ENCODE measurements around the gene CAMTA1. TPM values are rescaled to one million over a fixed set of nuclear protein-coding genes. Genes with fewer than 3 reads are reported as not detected.

The CAMTA1 gene
- polyA plus RNA-seq, 3 donors from 2014 or later: 52.7 to 89.0 (median 71.0) TPM

GRCh38 chr1:7003676-7004075 is 218.4 kb downstream of the CAMTA1 start:
- Mint-ChIP-seq H3K9me3 (no peaks in the 10 kb centered on the region), H3K27me3 (ENCODE audit: low read depth in 3 of 3) (peaks cover 0 to 4% (median 3%) of the 10 kb centered on the region in 3 donors), H3K4me1 (no peaks in the 10 kb centered on the region), H3K27ac (no peak overlapping the region), H3K4me3 (no peak overlapping the region), H3K36me3 (no peaks in the 10 kb centered on the region)
- no peak for DNase-seq

GRCh38 chr1:7004181-7004580 is 218.9 kb downstream of the CAMTA1 start:
- Mint-ChIP-seq H3K27ac (no peak overlapping the region), H3K27me3 (ENCODE audit: low read depth in 3 of 3) (peaks cover 0 to 4% (median 3%) of the 10 kb centered on the region in 3 donors), H3K4me3 (no peak overlapping the region), H3K4me1 (no peaks in the 10 kb centered on the region), H3K36me3 (no peaks in the 10 kb centered on the region), H3K9me3 (no peaks in the 10 kb centered on the region)
- no peak for DNase-seq

GRCh38 chr1:7005762-7006161 is 220.5 kb downstream of the CAMTA1 start:
- Mint-ChIP-seq H3K4me1 (no peaks in the 10 kb centered on the region), H3K36me3 (no peaks in the 10 kb centered on the region), H3K27me3 (ENCODE audit: low read depth in 3 of 3) (peaks cover 0 to 4% (median 3%) of the 10 kb centered on the region in 3 donors), H3K4me3 (no peak overlapping the region), H3K9me3 (no peaks in the 10 kb centered on the region), H3K27ac (no peak overlapping the region)
- DNase-seq: no peak

GRCh38 chr1:7006996-7007871 is 222.0 kb downstream of the CAMTA1 start:
- Mint-ChIP-seq H3K4me3 (no peak overlapping the region), H3K27me3 (ENCODE audit: low read depth in 3 of 3) (peaks cover 0 to 3% (median 2%) of the 10 kb centered on the region in 3 donors), H3K27ac (no peak overlapping the region), H3K4me1 (no peaks in the 10 kb centered on the region), H3K9me3 (no peaks in the 10 kb centered on the region), H3K36me3 (no peaks in the 10 kb centered on the region)
- DNase-seq: no peak

- H3K4me3 Mint-ChIP-seq: no peak overlapping the region
- no peaks in the 10 kb centered on the region for H3K4me1 Mint-ChIP-seq
- peaks cover 0 to 3% (median 2%) of the 10 kb centered on the region in 3 donors for H3K27me3 Mint-ChIP-seq (ENCODE audit: low read depth in 3 of 3)
- no peak for DNase-seq
- H3K9me3 Mint-ChIP-seq: no peaks in the 10 kb centered on the region
- no peak overlapping the region for H3K27ac Mint-ChIP-seq
- H3K36me3 Mint-ChIP-seq: no peaks in the 10 kb centered on the region
These were observed 222.6 kb downstream of the CAMTA1 start for GRCh38 chr1:7007902-7008301.

GRCh38 chr1:7008331-7008730 is 223.1 kb downstream of the CAMTA1 start:
- Mint-ChIP-seq H3K9me3 (no peaks in the 10 kb centered on the region), H3K4me1 (no peaks in the 10 kb centered on the region), H3K4me3 (no peak overlapping the region), H3K36me3 (no peaks in the 10 kb centered on the region), H3K27me3 (ENCODE audit: low read depth in 3 of 3) (peaks cover 0 to 3% (median 2%) of the 10 kb centered on the region in 3 donors), H3K27ac (no peak overlapping the region)
- no peak for DNase-seq

- no peaks in the 10 kb centered on the region for H3K9me3 Mint-ChIP-seq
- H3K4me1 Mint-ChIP-seq: no peaks in the 10 kb centered on the region
- no peaks in the 10 kb centered on the region for H3K36me3 Mint-ChIP-seq
- H3K27ac Mint-ChIP-seq: no peak overlapping the region
- no peak overlapping the region for H3K4me3 Mint-ChIP-seq
- no peak for DNase-seq
- peaks cover 0 to 3% (median 2%) of the 10 kb centered on the region in 3 donors for H3K27me3 Mint-ChIP-seq (ENCODE audit: low read depth in 3 of 3)
These were observed 223.9 kb downstream of the CAMTA1 start for GRCh38 chr1:7008975-7009740.

- Mint-ChIP-seq H3K27me3 (ENCODE audit: low read depth in 3 of 3) (peaks cover 0 to 3% (median 2%) of the 10 kb centered on the region in 3 donors), H3K27ac (no peak overlapping the region), H3K4me1 (no peaks in the 10 kb centered on the region), H3K9me3 (no peaks in the 10 kb centered on the region), H3K36me3 (no peaks in the 10 kb centered on the region), H3K4me3 (no peak overlapping the region)
- DNase-seq: no peak
These were observed 224.7 kb downstream of the CAMTA1 start for GRCh38 chr1:7009741-7010525.

GRCh38 chr1:7010534-7011200 is 225.4 kb downstream of the CAMTA1 start:
- peaks cover 2 to 4% (median 3%) of the 10 kb centered on the region in 3 donors for H3K27me3 Mint-ChIP-seq (ENCODE audit: low read depth in 3 of 3)
- DNase-seq: no peak
- H3K4me3 Mint-ChIP-seq: no peak overlapping the region
- no peak overlapping the region for H3K27ac Mint-ChIP-seq
- no peaks in the 10 kb centered on the region for H3K4me1 Mint-ChIP-seq
- no peaks in the 10 kb centered on the region for H3K9me3 Mint-ChIP-seq
- H3K36me3 Mint-ChIP-seq: no peaks in the 10 kb centered on the region

- Mint-ChIP-seq H3K36me3 (no peaks in the 10 kb centered on the region), H3K9me3 (no peaks in the 10 kb centered on the region), H3K27ac (no peak overlapping the region), H3K4me3 (no peak overlapping the region), H3K4me1 (no peaks in the 10 kb centered on the region), H3K27me3 (ENCODE audit: low read depth in 3 of 3) (peaks cover 3 to 9% (median 3%) of the 10 kb centered on the region in 3 donors)
- no peak for DNase-seq
These were observed 226.6 kb downstream of the CAMTA1 start for GRCh38 chr1:7011826-7012225.

GRCh38 chr1:7012461-7012924 is 227.2 kb downstream of the CAMTA1 start:
- Mint-ChIP-seq H3K9me3 (no peaks in the 10 kb centered on the region), H3K4me3 (no peak overlapping the region), H3K4me1 (no peaks in the 10 kb centered on the region), H3K36me3 (no peaks in the 10 kb centered on the region), H3K27ac (no peak overlapping the region), H3K27me3 (ENCODE audit: low read depth in 3 of 3) (peaks cover 1 to 9% (median 3%) of the 10 kb centered on the region in 3 donors)
- no peak for DNase-seq

- no peaks in the 10 kb centered on the region for H3K9me3 Mint-ChIP-seq
- no peaks in the 10 kb centered on the region for H3K4me1 Mint-ChIP-seq
- no peak for DNase-seq
- no peak overlapping the region for H3K27ac Mint-ChIP-seq
- H3K27me3 Mint-ChIP-seq (ENCODE audit: low read depth in 3 of 3): peaks cover 1 to 7% (median 3%) of the 10 kb centered on the region in 3 donors
- no peaks in the 10 kb centered on the region for H3K36me3 Mint-ChIP-seq
- no peak overlapping the region for H3K4me3 Mint-ChIP-seq
These were observed 228.8 kb downstream of the CAMTA1 start for GRCh38 chr1:7013833-7014639.

- H3K4me1 Mint-ChIP-seq: no peaks in the 10 kb centered on the region
- H3K4me3 Mint-ChIP-seq: no peak overlapping the region
- H3K27ac Mint-ChIP-seq: no peak overlapping the region
- peaks cover 0 to 2% (median 0%) of the 10 kb centered on the region in 6 donors for H3K9me3 Mint-ChIP-seq
- peaks cover 1 to 10% (median 3%) of the 10 kb centered on the region in 3 donors for H3K27me3 Mint-ChIP-seq (ENCODE audit: low read depth in 3 of 3)
- DNase-seq: no peak
- H3K36me3 Mint-ChIP-seq: no peaks in the 10 kb centered on the region
These were observed 229.3 kb downstream of the CAMTA1 start for GRCh38 chr1:7014640-7014930.

All from immature natural killer cell (primary cell).